ENCODE measurements around the gene CSF3.
A peak's percentile ranks its signal among the peaks of the same experiment; 100 is the strongest.

CSF3 gene

GRCh38 chr17:39980351-39981206 lies 34.7 kb upstream of the CSF3 start, which contains the start of gene PSMD3:
Gene PSMD3, plus strand, starts transcription at chr17:39980807. Its CDS starts 164 bp downstream, at chr17:39980971.
- H3K4me3 ChIP-seq (replicated peaks; ENCODE audit: low read depth, low read length), result peak within 1 kb of the TSS; percentile 74
- DNase-seq (ENCODE audit: extremely low read depth, low read depth), result peak; percentile 100
- TF ChIP-seq CTCF (IDR thresholded peaks at IDR 0.05; ENCODE audit: low read depth, low read length, missing control alignments), result peak; percentile 70

GRCh38 chr17:39981207-39981741 lies 34.0 kb upstream of the CSF3 start:
- peak overlapping the region; percentile 74 for H3K4me3 ChIP-seq (replicated peaks; ENCODE audit: low read depth, low read length)
- no peak for TF ChIP-seq CTCF (IDR thresholded peaks at IDR 0.05; ENCODE audit: low read depth, low read length, missing control alignments)
- DNase-seq (ENCODE audit: extremely low read depth, low read depth), result no peak

GRCh38 chr17:39981766-39982375 lies 33.4 kb upstream of the CSF3 start:
- DNase-seq (ENCODE audit: extremely low read depth, low read depth), result no peak
- peak overlapping the region; percentile 74 for H3K4me3 ChIP-seq (replicated peaks; ENCODE audit: low read depth, low read length)
- TF ChIP-seq CTCF (IDR thresholded peaks at IDR 0.05; ENCODE audit: low read depth, low read length, missing control alignments), result no peak

- H3K4me3 ChIP-seq (replicated peaks; ENCODE audit: low read depth, low read length), result no peak overlapping the region
- no peak for DNase-seq (ENCODE audit: extremely low read depth, low read depth)
- TF ChIP-seq CTCF (IDR thresholded peaks at IDR 0.05; ENCODE audit: low read depth, low read length, missing control alignments), result no peak
Observed at GRCh38 chr17:39988206-39988810, 26.9 kb upstream of the CSF3 start.

- no peak overlapping the region for H3K4me3 ChIP-seq (replicated peaks; ENCODE audit: low read depth, low read length)
- TF ChIP-seq CTCF (IDR thresholded peaks at IDR 0.05; ENCODE audit: low read depth, low read length, missing control alignments), result no peak
- no peak for DNase-seq (ENCODE audit: extremely low read depth, low read depth)
Observed at GRCh38 chr17:39994448-39994847, 20.8 kb upstream of the CSF3 start.

- no peak overlapping the region for H3K4me3 ChIP-seq (replicated peaks; ENCODE audit: low read depth, low read length)
- no peak for TF ChIP-seq CTCF (IDR thresholded peaks at IDR 0.05; ENCODE audit: low read depth, low read length, missing control alignments)
- no peak for DNase-seq (ENCODE audit: extremely low read depth, low read depth)
Observed at GRCh38 chr17:39995438-39995837, 19.8 kb upstream of the CSF3 start.

Data from HFF-Myc (cell line).